ENCODE results near the gene BPGM.
A peak's percentile ranks its signal among the peaks of the same experiment; 100 is the strongest.

DNA sequence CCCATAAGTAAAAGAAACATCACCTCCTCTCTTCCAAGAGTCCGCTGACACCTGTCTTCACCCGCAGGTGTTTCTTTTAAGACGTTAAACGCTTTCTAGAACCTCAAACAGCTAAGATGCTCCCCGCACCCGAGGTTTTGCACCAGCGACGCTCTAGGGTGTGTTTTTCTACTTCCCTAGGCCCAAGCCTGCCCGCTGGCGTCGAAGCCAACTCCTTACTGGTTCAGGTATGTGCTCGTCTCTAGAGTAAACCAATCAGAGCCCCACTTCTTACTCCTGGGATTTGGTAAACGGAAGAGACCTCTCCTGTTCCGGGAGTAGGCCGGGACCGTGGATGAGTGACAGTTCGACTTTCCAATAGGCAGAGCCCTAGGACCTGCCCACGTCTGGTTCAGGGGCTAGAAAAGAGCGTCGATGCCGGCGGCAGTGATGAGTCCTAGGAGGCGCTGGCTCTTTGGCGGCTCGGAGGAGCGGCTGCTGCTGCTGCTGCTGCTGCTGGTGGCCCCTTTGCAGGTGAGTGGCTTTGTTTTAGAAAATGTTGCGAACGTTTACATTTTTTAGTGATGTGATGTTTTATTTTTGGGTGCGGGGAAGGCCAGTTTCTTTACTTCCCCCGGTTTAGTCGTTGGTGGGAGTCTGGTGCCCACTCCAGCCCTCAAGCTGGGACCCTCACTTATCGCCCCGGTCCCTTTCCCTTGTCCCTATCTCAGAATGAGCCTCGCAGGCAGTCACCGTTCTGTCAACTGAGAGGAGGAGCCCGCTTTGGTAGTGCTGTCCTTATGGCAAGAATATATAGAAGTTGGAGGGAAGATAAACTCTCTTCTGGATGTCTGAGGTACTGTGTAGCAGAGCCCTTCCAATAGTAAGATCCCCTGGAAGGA lies at the start of gene BPGM:
- TF ChIP-seq CTCF (IDR thresholded peaks at IDR 0.05), result peak; percentile 45
- no peak for TF ChIP-seq EZH2 (IDR thresholded peaks at IDR 0.05)
- no peak for TF ChIP-seq EZH2phosphoT487 (IDR thresholded peaks at IDR 0.05)
